Keratinocyte (primary cell): Measurements from ENCODE around the gene BLCAP.

Experiments
- EZH2 ChIP-seq: IDR thresholded peaks from one replicate; pipeline ENCODE4 v1.6.1; 2012; ENCODE audit warnings: inconsistent platforms, mild to moderate bottlenecking, low read length, moderate library complexity
- TF ChIP-seq, protein P1 (sequence below), 3 experiments: IDR thresholded peaks in 1 of 3; conservative IDR thresholded peaks in 1 of 3; optimal IDR thresholded peaks in 1 of 3; 2 replicates in 2 of 3; 3 replicates in 1 of 3; pipeline versions ENCODE3 to v1.5.1; 2011; ENCODE audit warnings: low read length in 3 of 3, mild to moderate bottlenecking in 3 of 3, moderate library complexity in 2 of 3, control low read depth in 1 of 3, inconsistent platforms in 1 of 3; ENCODE audit not compliant: insufficient read depth in 2 of 3; ENCODE audit errors: extremely low read depth in 1 of 3

DNA sequence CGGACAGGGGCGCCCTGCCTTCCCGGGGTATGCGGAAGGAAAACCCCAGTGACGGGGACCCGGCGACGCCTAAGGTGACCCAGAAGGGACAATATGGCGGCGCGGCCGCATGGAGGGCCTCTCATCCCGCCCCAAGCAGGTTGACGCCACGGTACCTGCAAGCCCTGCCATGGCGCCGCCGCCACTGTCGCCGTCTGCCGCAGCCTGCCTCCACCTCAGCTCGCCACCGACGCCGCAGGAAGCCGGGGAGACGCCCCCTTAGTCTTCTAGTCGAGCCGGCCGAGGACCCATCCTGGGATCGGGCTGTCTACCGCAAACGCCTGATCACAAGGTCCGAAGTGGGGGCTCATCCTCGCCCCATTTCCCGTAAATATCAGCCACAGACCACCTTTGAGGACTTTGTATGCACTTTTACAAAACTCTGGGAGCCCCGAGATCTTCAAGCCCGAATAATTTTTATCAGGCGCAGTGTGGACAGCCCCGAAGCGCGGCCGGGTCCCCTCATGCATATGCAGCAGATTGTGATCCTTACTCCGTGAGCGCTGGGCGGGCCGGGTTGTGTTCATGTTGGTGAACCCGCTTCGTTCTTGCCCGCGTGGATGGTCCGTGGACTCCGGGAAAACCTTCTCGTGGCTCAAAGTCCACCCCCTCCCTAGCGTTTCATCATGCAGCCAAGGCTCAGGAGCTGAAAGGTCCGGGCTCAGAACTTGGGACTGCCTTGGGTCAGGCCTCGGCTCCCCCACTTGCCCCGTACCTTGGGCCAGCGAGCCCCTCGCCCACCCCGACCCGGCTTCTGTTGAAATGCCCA lies at the start of gene BLCAP:
- TF ChIP-seq EZH2: no peak
- TF ChIP-seq, protein P1, sequence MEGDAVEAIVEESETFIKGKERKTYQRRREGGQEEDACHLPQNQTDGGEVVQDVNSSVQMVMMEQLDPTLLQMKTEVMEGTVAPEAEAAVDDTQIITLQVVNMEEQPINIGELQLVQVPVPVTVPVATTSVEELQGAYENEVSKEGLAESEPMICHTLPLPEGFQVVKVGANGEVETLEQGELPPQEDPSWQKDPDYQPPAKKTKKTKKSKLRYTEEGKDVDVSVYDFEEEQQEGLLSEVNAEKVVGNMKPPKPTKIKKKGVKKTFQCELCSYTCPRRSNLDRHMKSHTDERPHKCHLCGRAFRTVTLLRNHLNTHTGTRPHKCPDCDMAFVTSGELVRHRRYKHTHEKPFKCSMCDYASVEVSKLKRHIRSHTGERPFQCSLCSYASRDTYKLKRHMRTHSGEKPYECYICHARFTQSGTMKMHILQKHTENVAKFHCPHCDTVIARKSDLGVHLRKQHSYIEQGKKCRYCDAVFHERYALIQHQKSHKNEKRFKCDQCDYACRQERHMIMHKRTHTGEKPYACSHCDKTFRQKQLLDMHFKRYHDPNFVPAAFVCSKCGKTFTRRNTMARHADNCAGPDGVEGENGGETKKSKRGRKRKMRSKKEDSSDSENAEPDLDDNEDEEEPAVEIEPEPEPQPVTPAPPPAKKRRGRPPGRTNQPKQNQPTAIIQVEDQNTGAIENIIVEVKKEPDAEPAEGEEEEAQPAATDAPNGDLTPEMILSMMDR (optimal IDR thresholded peaks at IDR 0.05 in 1 of 3, IDR thresholded peaks at IDR 0.05 in 1 of 3, conservative IDR thresholded peaks at IDR 0.05 in 1 of 3; ENCODE audit: extremely low read depth in 1 of 3, insufficient read depth in 2 of 3, low read length in 3 of 3): no peak
